Stimulated activated CD4-positive, alpha-beta T cell treated with anti-CD3 and anti-CD28 coated beads, Interleukin-4, amount 100 ng/mL, for 24 hours (primary cell): Measurements from ENCODE around the gene RITA1.
A peak's percentile ranks its signal among the peaks of the same experiment; 100 is the strongest.
"Not testable (repeated sequence)": the region's sequence is repeated elsewhere in the genome, so short reads cannot be mapped to it uniquely, and the experiment has no call there.

Source experiments
- DNase-seq: peaks from one replicate; pipeline ENCODE4 v3.0.0-alpha.2; 2020

Gene RITA1

GRCh38 chr12:113204804-113205203 is 19.3 kb downstream of the RITA1 start:
- no peak for DNase-seq

GRCh38 chr12:113206802-113207201 is 21.3 kb downstream of the RITA1 start:
- not testable (repeated sequence) for DNase-seq

GRCh38 chr12:113207613-113208040 is 22.1 kb downstream of the RITA1 start:
- DNase-seq: no peak

- peak; percentile 41 for DNase-seq
Observed at GRCh38 chr12:113208041-113208934, 22.8 kb downstream of the RITA1 start.

- no peak for DNase-seq
Observed at GRCh38 chr12:113211160-113211559, 25.6 kb downstream of the RITA1 start.

GRCh38 chr12:113214895-113215400 is 29.4 kb downstream of the RITA1 start:
- DNase-seq: no peak

- no peak for DNase-seq
Observed at GRCh38 chr12:113216027-113216426, 30.5 kb downstream of the RITA1 start.

- no peak for DNase-seq
Observed at GRCh38 chr12:113220593-113221180, 35.2 kb downstream of the RITA1 start.

GRCh38 chr12:113221181-113221996 is 35.9 kb downstream of the RITA1 start, which contains the start of gene TPCN1:
Gene TPCN1, plus strand, starts transcription at chr12:113221464. Its CDS starts 5,389 bp downstream, at chr12:113226853.
- peak; percentile 99 for DNase-seq

- peak; percentile 26 for DNase-seq
Observed at GRCh38 chr12:113221997-113222729, 36.6 kb downstream of the RITA1 start.

GRCh38 chr12:113222730-113223531 is 37.4 kb downstream of the RITA1 start:
- no peak for DNase-seq

GRCh38 chr12:113224955-113225354 is 39.4 kb downstream of the RITA1 start:
- no peak for DNase-seq

GRCh38 chr12:113226696-113227568 is 41.4 kb downstream of the RITA1 start:
- no peak for DNase-seq

- no peak for DNase-seq
Observed at GRCh38 chr12:113227686-113228391, 42.3 kb downstream of the RITA1 start.

GRCh38 chr12:113228394-113229028 is 43.0 kb downstream of the RITA1 start:
- DNase-seq: no peak

- peak; percentile 14 for DNase-seq
Observed at GRCh38 chr12:113230315-113231234, 45.1 kb downstream of the RITA1 start.

GRCh38 chr12:113231235-113232088 is 45.9 kb downstream of the RITA1 start:
- DNase-seq: no peak
